Measurements from ENCODE around the gene TMEM132A.

- TF ChIP-seq, protein P1, sequence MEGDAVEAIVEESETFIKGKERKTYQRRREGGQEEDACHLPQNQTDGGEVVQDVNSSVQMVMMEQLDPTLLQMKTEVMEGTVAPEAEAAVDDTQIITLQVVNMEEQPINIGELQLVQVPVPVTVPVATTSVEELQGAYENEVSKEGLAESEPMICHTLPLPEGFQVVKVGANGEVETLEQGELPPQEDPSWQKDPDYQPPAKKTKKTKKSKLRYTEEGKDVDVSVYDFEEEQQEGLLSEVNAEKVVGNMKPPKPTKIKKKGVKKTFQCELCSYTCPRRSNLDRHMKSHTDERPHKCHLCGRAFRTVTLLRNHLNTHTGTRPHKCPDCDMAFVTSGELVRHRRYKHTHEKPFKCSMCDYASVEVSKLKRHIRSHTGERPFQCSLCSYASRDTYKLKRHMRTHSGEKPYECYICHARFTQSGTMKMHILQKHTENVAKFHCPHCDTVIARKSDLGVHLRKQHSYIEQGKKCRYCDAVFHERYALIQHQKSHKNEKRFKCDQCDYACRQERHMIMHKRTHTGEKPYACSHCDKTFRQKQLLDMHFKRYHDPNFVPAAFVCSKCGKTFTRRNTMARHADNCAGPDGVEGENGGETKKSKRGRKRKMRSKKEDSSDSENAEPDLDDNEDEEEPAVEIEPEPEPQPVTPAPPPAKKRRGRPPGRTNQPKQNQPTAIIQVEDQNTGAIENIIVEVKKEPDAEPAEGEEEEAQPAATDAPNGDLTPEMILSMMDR (IDR thresholded peaks at IDR 0.05) = no peak
- TF ChIP-seq POLR2A (IDR thresholded peaks at IDR 0.05) (no peak), POLR2AphosphoS5 (IDR thresholded peaks at IDR 0.05) (no peak), EP300 (IDR thresholded peaks at IDR 0.05; ENCODE audit: low read depth) (no peak)
Observed at GRCh38 chr11:60934124-60934789, 10.0 kb downstream of the TMEM132A start.

Data from transverse colon (tissue), 4 donors.